ENCODE measurements around the gene TRIM24.

The TRIM24 gene

DNA sequence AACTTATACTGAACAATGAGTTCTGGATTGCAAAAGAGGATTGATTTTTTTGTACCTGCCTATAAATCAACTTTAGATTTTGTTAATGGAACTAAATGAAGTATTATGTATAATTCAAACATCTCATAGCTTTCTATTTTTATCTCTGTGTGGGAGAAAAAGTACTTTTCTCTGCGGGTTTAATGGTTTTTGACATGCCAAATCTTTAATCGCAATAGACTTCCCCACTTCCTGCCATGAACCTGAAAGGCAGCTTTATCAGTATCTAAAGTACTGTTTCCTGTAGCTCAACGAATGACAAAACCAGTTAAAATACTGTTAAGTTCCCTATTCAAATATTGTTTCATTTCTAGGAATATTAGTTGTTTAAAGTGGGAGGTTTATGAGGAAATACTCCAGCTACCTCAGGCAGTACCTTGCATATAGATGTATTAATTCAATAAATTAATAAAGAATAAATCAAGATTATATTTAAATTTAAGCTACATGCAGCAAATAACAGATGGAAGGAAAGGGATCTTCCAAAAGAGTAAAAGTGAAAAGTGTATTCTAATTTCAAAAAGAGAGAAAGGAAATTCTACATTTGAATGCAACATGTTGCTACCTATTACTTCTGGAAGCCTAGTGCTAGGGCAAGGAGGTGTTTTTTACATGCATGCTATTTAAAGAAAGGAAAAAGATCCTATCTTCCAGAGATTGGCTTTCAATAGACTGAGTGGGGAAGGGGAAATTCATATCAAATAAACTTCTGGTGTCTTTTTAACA lies 165.2 kb downstream of the TRIM24 start:
- peak; percentile 39 for DNase-seq (ENCODE audit: low read depth)

- no peak for DNase-seq (ENCODE audit: low read depth)
Measured at GRCh38 chr7:138625849-138626230, 165.8 kb downstream of the TRIM24 start.

DNA sequence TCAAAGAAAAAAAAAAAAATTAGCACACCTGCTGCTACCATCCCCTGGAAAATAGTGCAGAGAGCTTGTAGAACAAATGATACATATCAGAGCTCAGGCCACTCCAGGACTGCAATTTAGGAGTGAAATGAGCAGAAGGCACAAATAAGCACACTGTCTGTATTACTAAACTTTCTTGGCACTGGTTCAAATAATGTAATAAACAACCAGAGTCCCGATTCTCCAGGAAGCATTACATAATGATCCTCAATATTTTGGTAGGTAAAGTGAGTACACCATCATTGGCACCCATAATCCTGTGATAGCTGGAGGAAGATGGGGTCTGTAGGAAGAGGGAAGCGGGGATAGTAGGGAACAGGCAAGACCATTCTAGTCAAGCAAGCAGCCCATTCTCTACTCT lies 166.8 kb downstream of the TRIM24 start:
- no peak for DNase-seq (ENCODE audit: low read depth)

DNA sequence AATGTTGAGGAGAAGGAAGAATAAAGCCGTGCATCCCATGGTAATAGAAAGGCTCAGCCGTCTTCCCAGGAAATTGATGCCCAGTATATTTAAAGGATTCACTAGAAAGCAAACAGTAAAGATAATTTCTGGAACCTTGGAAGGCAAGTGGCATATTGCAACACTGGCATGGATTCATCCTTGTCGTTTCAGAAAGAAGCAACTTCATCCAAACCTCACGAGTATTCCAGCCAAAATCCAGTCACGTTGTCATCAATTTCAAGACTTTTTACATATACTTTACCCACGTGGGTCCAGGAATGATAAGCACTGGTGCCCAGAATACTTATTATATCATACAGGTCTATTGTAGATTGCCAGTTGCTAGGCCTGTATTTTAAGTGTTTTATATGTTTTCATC lies 167.3 kb downstream of the TRIM24 start:
- DNase-seq (ENCODE audit: low read depth), result no peak

- no peak for DNase-seq (ENCODE audit: low read depth)
Measured at GRCh38 chr7:138630059-138630610, 170.1 kb downstream of the TRIM24 start.

DNA sequence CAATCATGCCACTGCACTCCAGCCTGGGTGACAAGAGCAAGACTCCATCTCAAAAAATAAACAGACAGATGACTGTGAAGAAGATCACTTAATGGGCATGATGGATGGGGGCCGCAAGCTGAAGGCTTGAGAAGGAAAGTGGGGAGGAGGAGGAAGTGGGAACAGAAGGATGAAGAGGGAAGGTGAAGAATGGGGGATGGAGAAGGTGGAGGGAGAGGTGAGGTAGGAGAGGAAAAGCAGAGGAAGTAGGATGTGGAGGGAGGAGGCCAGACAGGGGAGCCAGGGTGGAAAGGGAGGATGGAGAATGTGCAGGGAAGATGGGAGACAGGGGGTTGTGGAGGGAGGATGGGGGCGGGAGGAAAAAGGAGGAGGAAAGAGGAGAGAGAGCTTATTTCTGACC lies 172.3 kb downstream of the TRIM24 start:
- DNase-seq (ENCODE audit: low read depth), result no peak

DNA sequence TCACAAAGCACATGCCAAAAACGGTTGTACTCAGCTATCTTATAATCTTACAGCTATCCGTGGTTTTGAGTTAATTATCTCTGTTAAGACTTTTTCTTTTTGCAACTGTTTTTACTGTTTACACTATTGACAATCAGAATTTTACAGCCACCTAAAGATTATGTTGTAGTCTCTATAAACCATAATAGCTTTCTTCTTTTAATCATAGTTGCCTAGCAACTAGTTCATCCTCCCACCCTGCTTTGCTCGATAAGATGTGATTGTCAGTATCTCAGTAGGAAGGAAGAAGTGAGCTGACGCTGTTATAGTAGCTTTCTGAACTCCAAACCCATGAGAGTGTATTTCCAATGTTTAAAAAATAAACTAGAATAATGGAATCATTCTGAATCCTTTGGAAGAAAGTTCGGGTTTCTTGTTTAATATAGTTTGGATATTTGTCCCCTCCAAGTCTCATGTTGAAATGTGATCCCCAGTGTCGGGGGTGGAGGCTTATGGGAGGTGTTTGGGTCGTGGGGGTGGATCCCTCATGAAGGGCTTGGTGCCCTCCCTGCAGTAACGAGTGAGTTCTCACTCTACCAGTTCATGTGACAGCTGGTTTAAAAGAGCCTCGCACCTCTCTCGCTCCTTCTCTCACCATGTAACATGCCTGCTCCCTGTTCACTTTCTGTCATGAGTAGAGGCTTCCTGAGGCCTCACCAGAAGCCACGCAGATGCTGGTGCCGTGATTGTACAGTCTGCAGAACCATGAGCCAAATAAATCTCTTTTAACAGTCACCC lies 173.0 kb downstream of the TRIM24 start:
- DNase-seq (ENCODE audit: low read depth), result no peak
